HG03095 (cell line): ENCODE data around the gene PUS3.
A peak's percentile ranks its signal among the peaks of the same experiment; 100 is the strongest.
"Not testable (repeated sequence)": the region's sequence is repeated elsewhere in the genome, so short reads cannot be mapped to it uniquely, and the experiment has no call there.

Experiments used
- ATAC-seq: cut with Tn5 transposase; IDR thresholded peaks from one replicate; pipeline ENCODE4 v1.9.1; 2021; ENCODE audit warnings: moderate library complexity; ENCODE audit not compliant: unreplicated experiment

Gene PUS3

DNA sequence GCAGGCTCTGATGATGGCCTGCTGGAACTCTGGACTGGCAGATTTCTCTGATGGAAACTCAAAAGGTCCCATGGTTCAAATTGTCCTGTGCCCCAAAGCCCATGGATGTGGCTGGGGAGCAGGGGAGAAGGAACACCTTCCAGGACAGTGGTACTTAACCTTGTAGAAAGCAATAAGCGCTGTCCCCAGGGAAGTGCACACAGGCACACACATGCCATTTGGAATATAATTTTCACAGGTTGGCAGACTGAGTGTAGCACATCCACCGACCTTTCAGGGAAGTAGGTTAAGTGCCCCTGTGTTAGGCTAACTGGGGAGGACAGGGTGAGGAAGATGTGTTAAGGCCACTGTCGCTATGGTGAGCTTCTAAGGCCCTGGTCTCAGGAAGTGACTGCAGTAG lies 19.1 kb upstream of the PUS3 start:
- no peak for ATAC-seq

DNA sequence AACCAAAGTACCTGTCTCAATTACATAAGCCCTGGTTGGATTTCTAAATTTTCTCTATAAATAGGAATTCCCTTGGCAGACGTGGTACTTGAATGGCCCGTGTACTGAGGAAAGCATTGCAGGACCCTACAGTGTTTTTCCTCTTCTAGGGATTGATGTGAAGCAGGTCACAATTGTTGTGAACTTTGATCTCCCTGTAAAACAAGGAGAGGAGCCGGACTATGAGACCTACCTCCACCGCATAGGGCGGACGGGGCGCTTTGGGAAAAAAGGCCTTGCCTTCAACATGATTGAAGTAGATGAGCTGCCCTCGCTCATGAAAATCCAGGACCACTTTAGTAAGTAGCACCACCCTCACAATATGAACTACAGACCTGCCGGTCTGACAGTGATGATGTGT lies 18.0 kb upstream of the PUS3 start:
- no peak for ATAC-seq

DNA sequence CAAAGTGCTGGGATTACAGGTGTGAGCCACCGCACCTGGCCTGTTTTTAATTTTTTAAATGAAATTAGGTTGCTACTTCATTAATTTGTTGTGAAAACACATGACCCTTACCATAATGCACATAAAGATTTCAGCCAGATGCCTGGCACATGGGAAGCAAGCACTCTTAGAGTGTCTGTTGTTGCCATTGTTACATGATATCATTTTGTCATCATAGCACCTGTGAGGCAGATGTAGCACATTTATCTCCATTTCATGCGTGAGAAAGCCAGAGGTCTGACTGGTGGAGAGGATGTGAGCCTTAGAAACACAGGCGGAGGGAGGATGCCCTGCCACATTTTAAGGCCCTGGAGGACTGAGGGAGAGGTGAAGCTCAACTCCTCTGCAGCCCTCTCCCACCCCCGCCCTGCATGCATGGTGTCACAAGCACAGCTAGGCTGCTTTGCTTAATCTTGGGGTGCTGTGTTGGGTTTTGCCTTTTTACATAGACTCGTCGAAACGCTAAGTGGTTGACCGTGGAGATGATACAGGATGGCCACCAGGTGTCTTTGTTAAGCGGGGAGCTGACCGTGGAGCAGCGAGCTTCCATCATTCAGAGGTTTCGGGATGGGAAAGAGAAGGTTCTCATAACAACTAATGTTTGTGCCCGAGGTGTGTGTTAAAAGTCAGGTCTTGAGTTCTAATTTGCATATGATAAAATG lies 15.3 kb upstream of the PUS3 start:
- ATAC-seq = no peak

DNA sequence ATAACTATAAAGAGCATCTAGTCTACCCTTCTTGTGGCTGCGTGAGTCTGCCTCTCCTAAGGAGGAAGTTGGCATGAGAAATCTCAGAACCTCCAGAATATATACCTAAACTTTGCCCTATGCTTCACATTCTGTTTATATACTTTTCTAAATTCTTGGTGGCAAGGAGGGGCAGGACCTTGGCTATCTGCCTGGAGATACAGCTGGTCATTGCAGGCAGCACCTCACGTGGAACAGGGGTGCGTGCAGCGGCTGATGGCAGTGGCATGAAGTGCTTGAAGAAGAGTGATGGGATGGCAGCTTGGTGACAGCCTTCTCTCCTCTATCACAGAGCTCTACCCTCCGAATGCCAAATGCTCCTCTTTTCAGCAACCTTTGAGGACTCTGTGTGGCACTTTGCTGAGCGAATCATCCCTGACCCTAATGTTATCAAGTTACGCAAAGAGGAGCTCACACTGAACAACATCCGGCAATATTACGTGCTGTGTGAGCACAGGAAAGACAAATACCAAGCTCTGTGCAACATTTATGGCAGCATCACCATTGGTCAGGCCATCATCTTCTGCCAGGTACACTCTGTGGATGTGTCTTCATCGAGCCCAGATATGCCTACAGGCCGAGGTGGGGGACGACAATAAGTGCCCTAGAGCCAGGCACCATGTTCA lies 13.8 kb upstream of the PUS3 start:
- ATAC-seq = no peak

DNA sequence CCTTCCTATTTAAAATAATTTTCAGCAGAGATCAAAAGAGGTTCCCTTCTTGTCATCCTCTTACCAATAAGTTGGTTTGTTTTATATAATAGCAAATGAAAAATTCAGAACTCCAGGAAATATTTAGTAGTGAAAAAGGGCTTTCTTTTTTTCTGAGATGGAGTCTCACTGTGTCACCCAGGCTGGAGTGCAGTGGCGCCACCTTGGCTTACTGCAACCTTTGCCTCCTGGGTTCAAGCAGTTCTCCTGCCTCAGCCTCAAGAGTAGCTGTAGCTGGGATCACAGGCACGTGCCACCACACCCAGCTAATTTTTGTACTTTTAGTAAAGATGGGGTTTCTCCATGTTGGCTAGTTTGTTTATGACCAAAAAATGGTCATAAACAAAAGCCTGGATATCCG lies 11.6 kb upstream of the PUS3 start:
- ATAC-seq = not testable (repeated sequence)

DNA sequence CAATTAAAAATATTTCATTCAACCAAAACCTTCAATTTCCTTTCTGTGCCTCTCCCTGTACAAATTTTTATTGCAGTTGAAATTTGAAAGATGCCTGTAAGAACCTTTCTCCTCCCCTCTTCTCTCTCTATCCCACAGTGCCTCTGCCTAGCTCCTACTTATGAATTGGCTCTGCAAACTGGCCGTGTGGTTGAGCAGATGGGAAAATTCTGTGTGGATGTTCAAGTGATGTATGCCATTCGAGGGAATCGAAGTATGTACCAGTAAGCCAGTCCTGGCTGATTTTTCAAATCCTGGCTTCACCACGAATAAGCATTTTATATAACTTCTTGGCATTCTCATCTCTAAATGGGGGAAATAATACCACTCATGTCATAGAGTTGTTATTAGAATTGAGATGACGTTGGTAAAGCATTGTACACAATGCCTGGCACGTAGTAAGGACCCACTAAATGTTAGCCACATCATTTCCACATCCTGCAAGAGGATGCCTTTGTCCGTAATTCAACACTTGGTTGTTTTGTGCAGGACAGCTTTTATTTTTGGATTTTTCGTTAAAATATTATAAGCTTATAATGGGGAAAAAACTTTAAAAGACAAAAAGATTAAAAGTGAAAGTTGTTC lies 7.3 kb upstream of the PUS3 start:
- no peak for ATAC-seq

DNA sequence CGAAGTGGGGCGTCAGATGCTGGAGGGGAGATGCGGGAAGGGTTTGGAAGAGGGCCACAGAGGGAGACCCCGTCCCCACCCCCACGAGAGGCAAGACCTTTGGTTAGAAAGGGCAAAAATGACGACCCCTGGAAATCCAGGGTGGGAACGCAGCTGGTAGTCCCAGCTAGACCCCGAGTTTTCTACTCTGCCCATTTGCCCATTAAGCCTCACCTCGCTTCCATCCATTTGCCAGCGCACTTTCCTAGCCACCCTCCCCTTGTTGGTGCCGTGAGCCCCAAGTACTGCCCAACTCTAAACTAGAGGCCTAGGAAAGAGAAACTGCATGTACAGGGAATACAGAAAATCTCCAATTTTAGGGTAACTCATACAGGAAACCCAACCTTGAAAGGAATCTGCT lies 1.7 kb upstream of the PUS3 start:
- no peak for ATAC-seq

DNA sequence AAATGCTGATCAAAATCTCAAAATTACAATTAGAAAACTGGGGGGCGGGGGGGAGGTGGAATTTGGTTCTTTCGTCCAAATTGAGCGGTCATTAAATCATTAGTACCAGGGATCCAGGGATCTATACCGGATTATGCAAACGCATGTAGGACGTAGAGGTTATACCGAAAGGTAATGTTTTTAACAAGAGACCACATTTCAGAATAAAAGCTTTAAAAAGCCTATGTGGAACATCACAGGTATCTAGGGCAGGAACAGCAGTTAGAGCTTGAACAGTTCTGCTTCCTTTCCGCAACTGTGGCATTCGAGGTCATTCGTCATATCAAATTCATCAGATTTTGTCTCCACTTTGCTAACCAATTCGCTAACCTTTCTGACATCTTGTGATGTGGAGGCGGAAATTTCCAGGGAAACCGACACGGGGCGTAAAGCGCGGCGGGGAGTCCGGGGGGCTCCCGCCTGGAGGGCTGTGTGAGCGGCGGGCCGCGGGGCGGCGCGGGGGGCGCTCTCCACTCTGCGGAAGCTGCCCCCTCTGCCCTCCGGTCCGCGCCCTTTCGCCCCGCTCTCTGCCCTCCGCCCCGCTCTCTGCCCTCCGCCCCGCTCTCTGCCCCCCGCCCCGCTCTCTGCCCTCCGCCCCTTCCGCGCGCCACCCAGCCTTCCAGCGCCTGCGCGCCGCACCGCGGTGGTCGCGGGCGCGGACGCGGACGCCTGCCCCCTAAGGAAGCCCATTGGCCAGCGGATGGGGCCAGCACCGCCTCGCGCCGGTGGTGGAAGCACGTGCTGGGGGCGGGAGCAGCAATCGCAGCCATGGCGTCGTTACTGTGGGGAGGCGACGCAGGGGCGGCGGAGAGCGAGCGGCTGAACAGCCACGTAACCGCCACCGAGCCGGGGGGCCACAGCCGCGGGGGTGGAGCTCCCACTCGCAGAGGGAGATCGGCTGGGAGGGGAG lies 979 bp upstream of the PUS3 start, which contains the start of gene DDX25:
Gene DDX25 (plus strand): TSS at position 798 of the 949 bp plus-strand sequence. CDS start 10 bp downstream, at position 808.
- ATAC-seq = no peak

DNA sequence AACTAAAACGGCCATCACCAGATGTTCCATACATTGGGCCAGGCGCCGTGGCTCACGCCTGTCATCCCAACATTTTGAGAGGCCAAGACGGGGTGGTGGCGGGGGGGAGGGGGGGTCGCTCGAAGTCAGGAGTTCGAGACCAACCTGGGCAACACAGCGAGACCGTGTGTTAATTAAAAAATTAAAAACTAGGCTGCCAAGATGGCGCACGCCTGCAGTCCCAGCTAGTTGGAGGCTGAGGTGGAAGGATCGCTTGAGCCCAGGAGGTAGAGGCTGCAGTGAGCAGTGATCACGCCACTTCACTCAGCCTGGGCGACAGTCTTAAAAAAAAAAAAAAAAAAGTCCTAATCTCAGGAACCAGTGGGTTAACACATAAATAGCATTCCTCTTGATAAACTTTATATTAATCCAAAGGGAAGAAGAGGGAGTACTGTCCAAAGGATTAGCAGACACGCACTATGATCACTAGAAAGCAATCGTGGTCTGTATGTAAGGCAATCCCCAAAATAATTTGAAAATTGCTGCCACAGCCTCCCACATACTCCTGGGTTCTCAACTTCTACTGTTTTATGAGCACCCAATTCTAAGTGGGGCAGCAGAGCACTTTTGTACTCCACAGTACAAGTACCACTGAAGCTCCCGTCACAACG lies 604 bp downstream of the PUS3 start:
- ATAC-seq = no peak

DNA sequence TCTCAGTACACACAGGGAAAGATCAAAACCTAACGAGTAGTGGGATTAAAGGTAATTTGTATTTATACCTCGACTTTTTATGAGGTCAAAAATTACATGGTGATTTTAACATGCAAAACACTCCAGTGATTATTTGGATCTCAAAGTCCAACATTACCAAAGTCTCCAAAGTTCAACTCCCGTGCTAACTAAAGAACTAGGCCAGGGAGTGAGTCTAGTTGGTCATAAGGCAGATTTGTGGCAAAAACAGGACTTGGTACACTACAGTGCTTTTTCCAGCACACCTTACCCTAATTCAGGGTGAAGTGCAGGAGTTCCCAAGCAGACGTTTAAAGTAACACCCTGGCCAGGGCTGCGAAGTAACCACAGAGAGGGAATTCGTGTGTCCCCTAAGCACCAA lies 1.1 kb downstream of the PUS3 start:
- no peak for ATAC-seq

DNA sequence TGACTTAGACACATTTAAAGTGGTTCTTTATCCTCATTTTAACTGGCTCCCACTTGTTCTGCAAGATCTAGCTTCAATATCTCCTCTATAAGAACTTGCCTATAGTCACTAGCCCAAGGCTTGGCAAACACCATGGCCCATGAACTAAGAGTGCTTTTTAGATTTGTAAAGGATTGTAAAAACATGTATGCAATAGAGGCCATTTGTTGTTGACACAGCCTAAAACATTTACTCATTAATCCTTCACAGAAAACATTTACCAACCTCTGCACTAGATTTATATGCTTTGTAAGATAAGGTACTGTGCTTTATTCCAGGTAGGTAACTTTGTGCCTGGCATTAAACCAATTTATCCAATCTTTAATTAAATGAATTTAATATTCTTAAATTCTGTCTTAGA lies 10.0 kb downstream of the PUS3 start:
- ATAC-seq = no peak

DNA sequence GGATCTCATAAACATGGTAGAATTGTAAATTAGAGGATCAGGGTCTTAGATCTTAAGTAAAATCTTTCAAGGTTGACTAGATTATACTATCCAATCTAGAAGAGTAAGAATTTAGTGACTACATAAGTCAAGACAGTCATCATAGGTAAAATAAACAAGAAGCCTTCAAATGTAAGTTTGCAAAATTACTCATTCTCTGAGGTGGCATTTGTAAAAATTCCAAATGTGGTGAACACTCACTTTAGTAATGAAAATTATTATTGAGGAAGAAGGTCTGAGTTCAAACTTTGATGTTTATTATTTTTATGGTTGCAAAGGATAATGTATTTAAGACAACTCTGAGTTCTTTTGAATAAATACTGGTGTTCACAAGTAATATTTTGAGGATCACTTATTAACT lies 10.9 kb downstream of the PUS3 start:
- ATAC-seq = no peak

DNA sequence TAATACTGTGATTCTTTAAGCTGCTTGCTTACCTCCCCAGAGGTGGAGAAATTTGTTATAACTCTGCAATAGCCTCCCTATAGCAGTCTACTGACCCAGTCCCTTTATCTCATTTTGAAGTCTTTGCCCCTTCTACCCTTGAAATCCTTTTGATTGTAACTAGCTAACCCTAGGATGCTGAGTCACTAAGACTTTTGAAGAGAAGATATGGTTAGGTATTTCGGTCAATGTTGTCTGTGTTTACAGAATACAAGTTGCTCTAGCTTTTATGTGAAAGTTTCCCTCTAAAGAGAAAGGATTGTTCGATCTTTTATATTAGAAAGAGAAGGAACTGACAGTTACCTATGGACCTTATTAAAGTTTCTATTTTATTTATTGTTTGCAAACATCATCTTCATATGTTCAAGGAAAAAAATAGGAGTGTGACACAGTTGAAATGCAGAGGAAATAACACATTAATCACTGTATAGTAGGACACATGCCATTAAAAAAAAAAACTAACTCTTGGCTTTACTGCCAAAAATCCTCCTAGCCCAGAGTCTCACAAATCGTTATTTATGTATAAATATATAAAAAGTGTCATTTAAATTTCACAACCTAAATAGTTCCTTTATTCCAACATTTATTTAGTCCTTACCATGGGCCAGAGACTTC lies 12.4 kb downstream of the PUS3 start:
- ATAC-seq = no peak

DNA sequence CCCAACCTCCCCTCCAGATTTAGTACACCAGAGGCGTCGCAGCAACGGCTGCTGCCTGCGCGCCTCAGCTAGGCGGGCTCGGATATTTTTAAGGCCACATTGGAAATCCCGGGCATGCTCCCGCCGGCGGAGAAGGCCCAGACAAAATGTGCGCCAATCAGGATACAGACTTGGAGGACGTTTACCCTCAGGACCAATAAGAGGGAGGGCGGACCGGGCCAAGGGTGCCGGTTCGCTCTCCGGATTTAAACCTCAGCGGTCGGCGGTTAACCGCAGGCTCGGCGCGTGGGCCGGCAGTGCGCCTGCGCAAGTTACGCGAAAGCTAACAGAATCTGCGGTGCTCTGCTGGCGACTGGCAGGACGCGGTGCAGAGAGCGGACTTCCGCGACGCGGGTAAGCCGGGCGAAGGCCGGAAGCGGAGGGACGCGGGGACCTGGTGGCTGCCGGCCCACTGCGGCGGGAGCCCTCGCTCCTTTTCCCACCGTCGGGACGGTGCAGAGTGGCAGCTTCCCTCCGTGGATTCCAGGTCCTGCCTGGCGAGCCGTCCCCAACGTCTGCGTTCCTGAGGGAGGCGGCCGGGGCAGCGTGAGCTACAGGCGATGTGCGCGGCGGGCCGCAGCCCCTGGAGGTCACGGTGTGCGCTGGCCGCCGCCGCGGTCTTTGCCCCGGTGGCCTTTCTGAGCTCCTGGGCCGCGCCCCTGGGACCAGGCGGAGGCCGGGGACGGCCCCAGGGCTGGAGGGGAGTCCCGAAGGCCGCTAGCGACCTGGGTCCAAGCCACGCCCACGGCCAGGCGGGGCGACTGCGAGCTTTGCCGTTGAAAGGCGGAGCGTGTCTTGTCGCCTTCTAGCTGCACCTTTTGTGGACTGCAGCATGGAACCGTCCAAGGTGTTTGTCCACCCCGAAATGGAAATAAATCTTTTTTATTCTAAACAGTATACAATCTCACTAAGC lies 15.4 kb downstream of the PUS3 start, which contains the start of gene HYLS1:
Gene HYLS1 (plus strand): TSS at position 296 of the 952 bp plus-strand sequence. CDS start 11,701 bp downstream, outside the sequence.
- peak; percentile 83 for ATAC-seq

DNA sequence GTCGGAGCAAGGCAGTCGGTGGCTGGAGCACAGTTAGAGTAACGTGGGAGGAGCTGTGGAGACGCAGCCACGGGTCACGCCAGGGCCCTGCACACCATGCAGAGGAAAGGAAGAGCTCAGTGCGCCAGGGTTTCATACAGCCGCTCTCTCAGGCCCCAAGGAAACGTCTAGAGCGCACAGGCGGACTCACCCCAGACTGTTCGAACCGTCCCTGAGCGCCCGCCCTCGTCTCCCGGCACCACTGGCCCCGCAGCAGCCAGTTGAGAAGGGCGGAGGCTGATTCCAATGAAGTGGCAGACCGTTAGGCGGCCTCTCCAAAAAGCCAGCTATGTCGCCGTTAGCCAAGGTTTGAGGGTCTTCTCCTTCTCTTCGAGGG lies 16.0 kb downstream of the PUS3 start:
- ATAC-seq = peak; percentile 23

DNA sequence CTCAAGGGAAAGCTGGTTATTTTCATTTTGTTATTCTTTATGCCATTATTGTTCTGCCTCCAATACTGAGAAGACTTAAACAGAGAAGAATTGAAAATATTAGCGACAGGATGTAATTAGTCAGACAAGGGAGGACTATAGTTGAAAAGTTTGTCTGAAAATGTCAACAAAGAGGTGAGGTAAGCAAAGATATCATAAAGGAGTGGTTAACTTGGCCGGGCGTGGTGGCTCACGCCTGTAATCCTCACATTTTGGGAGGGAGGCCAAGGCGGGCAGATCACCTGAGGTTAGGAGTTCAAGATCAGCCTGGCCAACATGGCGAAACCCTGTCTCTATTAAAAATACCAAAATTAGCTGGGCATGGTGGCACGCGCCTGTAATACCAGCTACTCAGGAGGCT lies 19.6 kb downstream of the PUS3 start:
- ATAC-seq = no peak

DNA sequence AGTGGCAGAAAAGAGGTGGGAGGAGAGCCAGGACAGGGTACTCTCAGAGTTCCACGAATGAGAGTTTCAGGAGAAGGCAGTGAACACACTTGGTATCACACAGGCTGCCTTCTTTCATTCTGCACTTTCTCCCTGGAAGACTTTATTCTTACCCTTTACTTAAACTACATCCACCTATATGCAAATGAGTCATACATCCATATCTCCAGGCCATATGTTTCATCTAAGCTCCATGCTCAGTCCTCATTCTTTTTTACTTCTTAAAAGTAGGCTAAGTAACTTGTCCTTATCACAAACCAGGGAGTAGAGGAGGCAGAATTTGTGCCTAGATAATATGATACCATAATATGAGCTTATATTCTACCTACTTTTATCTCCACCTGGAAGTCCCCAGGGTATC lies 21.7 kb downstream of the PUS3 start:
- no peak for ATAC-seq

DNA sequence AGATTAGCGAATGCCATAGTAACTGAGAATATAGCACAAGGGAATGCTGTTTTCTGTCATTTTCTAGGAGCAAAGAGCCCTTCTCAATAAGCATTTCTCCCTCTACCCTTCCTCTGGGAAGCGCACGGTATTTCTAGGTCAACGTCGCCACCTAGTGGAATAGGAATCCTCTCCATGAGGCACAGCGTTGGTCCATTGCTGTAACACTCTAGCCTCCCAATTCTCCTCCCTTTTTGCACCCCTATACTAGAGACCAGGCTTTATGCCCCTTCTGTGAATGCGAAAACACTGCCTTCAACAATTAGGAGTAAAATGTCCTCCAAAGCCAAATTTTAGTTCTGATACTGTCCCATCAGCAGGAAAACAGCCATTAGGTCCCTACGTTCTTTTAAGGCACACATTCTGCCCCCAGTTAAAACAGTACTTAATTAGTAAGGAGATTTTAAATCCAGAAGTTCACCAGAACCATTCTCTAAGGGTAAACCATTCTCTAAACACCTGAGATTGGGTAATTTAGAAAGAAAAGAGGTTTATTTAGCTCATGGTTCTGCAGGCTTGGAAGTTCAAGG lies 28.4 kb downstream of the PUS3 start:
- peak; percentile 87 for ATAC-seq
